ENCODE measurements around the gene FRMD1.

The FRMD1 gene

GRCh38 chr6:168087436-168088160 is 8.6 kb upstream of the FRMD1 start:
- DNase-seq (ENCODE audit: low spot score): no peak
- TF ChIP-seq CTCF (IDR thresholded peaks at IDR 0.05; ENCODE audit: extremely low read depth, missing control alignments): no peak

GRCh38 chr6:168086616-168087015 is 7.6 kb upstream of the FRMD1 start:
- no peak for TF ChIP-seq CTCF (IDR thresholded peaks at IDR 0.05; ENCODE audit: extremely low read depth, missing control alignments)
- DNase-seq (ENCODE audit: low spot score): no peak

- TF ChIP-seq CTCF (IDR thresholded peaks at IDR 0.05; ENCODE audit: extremely low read depth, missing control alignments): no peak
- no peak for DNase-seq (ENCODE audit: low spot score)
Observed at GRCh38 chr6:168086066-168086465, 7.1 kb upstream of the FRMD1 start.

GRCh38 chr6:168084465-168085160 is 5.6 kb upstream of the FRMD1 start:
- DNase-seq (ENCODE audit: low spot score): no peak
- no peak for TF ChIP-seq CTCF (IDR thresholded peaks at IDR 0.05; ENCODE audit: extremely low read depth, missing control alignments)

- no peak for DNase-seq (ENCODE audit: low spot score)
- no peak for TF ChIP-seq CTCF (IDR thresholded peaks at IDR 0.05; ENCODE audit: extremely low read depth, missing control alignments)
Observed at GRCh38 chr6:168083514-168083885, 4.5 kb upstream of the FRMD1 start.

GRCh38 chr6:168082860-168083513 is 4.0 kb upstream of the FRMD1 start:
- no peak for DNase-seq (ENCODE audit: low spot score)
- TF ChIP-seq CTCF (IDR thresholded peaks at IDR 0.05; ENCODE audit: extremely low read depth, missing control alignments): no peak
